Measurements from ENCODE around the gene MDH2.

DNA sequence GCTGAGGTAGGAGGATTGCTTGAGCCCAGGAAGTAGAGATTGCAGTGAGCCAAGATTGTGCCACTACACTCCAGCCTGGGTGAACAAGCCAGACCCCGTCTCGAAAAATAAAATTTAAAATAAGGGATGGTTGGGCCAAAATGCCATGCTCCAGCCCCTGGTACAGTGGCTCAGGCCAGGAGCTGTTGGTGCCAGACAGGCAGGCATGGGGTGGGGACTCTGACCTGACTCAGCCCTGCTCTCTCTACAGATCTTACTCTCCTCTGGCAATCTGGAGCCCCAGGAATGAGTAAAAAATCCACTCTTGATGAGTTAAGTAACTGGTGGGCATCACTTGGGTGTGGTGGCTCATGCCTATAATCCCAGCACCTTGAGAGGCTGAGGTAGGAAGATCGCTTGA is 45.1 kb upstream of the MDH2 start:
- TF ChIP-seq CTCF (IDR thresholded peaks at IDR 0.05): no peak
- TF ChIP-seq POLR2AphosphoS5 (IDR thresholded peaks at IDR 0.05): no peak
- no peak for TF ChIP-seq POLR2A (IDR thresholded peaks at IDR 0.05)

Data from suprapubic skin (tissue), 4 donors.